Activated T-cell treated with anti-CD3 and anti-CD28 coated beads, Interleukin-2, amount 50 U/mL, for 4 hours (primary cell): ENCODE results near the gene ATXN2. TPM values are rescaled to one million over a fixed set of nuclear protein-coding genes. Genes with fewer than 3 reads are reported as not detected.
"Not testable (repeated sequence)": the region's sequence is repeated elsewhere in the genome, so short reads cannot be mapped to it uniquely, and the experiment has no call there.

Experiments
- ATAC-seq, 2 donors: fragments of 200-7000 bp; cut with Tn5 transposase; one replicate each; pipeline ENCODE4 v1.10.0; 2021
- DNase-seq: peaks from one replicate; pipeline ENCODE4 v3.0.0-alpha.2; 2020
- H3K27me3 Mint-ChIP-seq: one replicate; pipeline ENCODE4 v1.8.0; 2021; ENCODE audit warnings: low read depth, mixed read lengths
- H3K36me3 Mint-ChIP-seq: one replicate; pipeline ENCODE4 v1.8.0; 2022; ENCODE audit warnings: mixed read lengths; ENCODE audit not compliant: insufficient read depth
- H3K4me1 Mint-ChIP-seq: one replicate; pipeline ENCODE4 v1.8.0; 2021; ENCODE audit warnings: low read depth, mixed read lengths
- H3K4me3 Mint-ChIP-seq: one replicate; pipeline ENCODE4 v1.8.0; 2021; ENCODE audit warnings: mild to moderate bottlenecking, moderate library complexity, mixed read lengths
- H3K9me3 Mint-ChIP-seq: one replicate; pipeline ENCODE4 v1.8.0; 2021; ENCODE audit warnings: mixed read lengths
- total RNA-seq, 3 donors: library from RNA; stranded (reverse); gene quantifications; one replicate each; pipeline ENCODE4 v1.2.1, GENCODE V29; 2021

Gene ATXN2
- total RNA-seq, result 10 to 100 TPM; 32.3 to 34.8 (median 34.2) TPM

DNA sequence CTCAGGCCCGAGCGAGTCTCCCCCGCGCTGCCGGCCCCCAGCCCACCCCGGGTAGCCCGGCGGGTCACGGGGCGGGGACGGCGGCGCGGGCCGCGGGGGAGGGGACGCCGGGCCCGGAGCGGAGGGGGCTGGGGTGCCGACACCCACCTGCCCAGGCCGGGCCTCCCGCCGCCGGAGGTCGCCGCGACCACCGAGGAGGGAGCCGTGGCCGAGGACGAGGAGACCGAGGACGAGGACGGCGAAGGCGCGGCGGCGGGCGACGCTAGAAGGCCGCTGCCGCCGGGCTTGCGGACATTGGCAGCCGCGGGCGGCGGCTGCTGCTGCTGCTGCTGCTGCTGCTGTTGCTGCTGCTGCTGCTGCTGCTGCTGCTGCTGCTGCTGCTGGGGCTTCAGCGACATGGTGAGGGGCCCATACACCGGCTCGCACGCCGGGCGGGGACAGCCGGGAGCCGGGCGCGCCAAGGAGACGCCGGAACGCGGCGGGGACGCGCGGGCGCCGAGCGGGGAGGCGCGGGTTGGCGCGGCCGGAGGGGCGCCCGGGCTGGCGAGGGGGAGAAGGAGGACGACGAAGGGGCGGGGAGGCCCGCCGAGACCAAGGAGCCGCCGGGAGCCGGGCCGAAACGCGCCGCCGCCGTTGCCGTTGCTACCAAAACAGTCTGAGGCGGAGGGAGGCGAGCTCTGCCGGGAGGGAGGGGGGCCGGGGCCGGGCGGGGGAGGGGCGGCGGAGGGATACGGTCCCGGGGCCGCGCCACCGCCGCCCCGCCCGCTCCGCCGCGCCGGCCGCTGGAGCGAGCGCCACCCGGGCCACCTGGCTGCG lies at the start of gene ATXN2:
TSS of gene ATXN2 (minus strand) at position 679 of the 816 bp plus-strand sequence. CDS start at position 398, 281 bp downstream.
- Mint-ChIP-seq H3K4me3 (peak within 1 kb of the TSS; percentile 92), H3K27me3 (no peaks in the 10 kb centered on the region), H3K4me1 (peaks cover 34% of the 10 kb centered on the region), H3K36me3 (no peaks in the 10 kb centered on the region), H3K9me3 (no peaks in the 10 kb centered on the region)
- peak; percentile 60 for DNase-seq
- peak; percentile 69 to 70 for ATAC-seq

- ATAC-seq, result no peak
- Mint-ChIP-seq H3K27me3 (no peaks in the 10 kb centered on the region), H3K4me3 (no peak overlapping the region), H3K9me3 (no peaks in the 10 kb centered on the region), H3K36me3 (peaks cover 24% of the 10 kb centered on the region), H3K4me1 (no peaks in the 10 kb centered on the region)
- DNase-seq, result no peak
Measured at GRCh38 chr12:111645433-111645832, 46.3 kb upstream of the ATXN2 start.

- no peaks in the 10 kb centered on the region for H3K9me3 Mint-ChIP-seq
- peaks cover 15% of the 10 kb centered on the region for H3K36me3 Mint-ChIP-seq
- no peaks in the 10 kb centered on the region for H3K27me3 Mint-ChIP-seq
- DNase-seq (no peak), ATAC-seq (no peak)
- H3K4me1 Mint-ChIP-seq, result no peaks in the 10 kb centered on the region
- H3K4me3 Mint-ChIP-seq, result no peak overlapping the region
Measured at GRCh38 chr12:111643427-111643826, 44.3 kb upstream of the ATXN2 start.

- Mint-ChIP-seq H3K27me3 (no peaks in the 10 kb centered on the region), H3K4me3 (no peak overlapping the region), H3K36me3 (peaks cover 15% of the 10 kb centered on the region), H3K9me3 (no peaks in the 10 kb centered on the region), H3K4me1 (no peaks in the 10 kb centered on the region)
- ATAC-seq (no peak), DNase-seq (no peak)
Measured at GRCh38 chr12:111642681-111643426, 43.7 kb upstream of the ATXN2 start.

DNA sequence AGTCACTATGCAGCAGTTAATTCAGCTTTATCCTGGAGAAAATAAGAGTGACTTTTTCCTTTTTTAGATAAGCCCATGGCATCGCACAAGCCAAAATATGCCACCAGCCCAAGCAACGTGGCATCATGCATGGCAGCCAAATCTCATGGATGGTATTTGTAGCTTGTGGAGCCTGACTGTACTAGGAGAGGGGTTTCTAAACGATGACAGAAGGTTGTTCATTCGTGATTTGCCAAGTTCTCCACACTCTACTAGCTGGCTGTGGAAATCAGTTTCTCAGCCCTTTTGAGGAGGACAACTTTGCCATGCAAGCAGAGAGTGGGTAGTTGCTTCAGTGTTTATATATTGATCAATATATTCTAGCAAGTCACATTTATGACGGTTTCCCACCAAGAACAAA lies 41.4 kb upstream of the ATXN2 start:
- no peaks in the 10 kb centered on the region for H3K9me3 Mint-ChIP-seq
- H3K4me1 Mint-ChIP-seq, result no peaks in the 10 kb centered on the region
- peaks cover 6% of the 10 kb centered on the region for H3K36me3 Mint-ChIP-seq
- no peak for DNase-seq
- no peaks in the 10 kb centered on the region for H3K27me3 Mint-ChIP-seq
- ATAC-seq, result no peak
- H3K4me3 Mint-ChIP-seq, result no peak overlapping the region

DNA sequence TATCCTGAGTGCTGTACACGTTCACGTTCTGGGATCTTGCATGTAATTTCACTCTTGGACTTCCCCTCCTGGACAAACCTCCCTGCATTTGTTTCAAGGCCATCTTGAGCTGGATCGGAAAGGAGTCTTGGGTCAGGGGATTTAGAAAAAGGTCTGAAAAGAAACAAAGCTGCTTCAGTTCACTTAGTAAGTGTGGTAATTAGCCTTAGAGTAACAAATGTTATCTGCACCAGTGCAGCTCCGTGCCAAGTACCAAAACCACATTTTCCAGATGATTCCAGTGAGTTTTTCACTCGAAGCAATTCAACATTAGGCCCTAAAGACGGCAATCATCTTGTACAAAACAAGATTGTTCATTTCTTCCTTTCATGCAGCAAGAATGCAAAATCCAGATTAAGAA lies 39.4 kb upstream of the ATXN2 start:
- Mint-ChIP-seq H3K27me3 (no peaks in the 10 kb centered on the region), H3K4me1 (no peaks in the 10 kb centered on the region), H3K4me3 (no peak overlapping the region), H3K36me3 (peaks cover 3% of the 10 kb centered on the region), H3K9me3 (no peaks in the 10 kb centered on the region)
- no peak for ATAC-seq
- DNase-seq, result no peak

DNA sequence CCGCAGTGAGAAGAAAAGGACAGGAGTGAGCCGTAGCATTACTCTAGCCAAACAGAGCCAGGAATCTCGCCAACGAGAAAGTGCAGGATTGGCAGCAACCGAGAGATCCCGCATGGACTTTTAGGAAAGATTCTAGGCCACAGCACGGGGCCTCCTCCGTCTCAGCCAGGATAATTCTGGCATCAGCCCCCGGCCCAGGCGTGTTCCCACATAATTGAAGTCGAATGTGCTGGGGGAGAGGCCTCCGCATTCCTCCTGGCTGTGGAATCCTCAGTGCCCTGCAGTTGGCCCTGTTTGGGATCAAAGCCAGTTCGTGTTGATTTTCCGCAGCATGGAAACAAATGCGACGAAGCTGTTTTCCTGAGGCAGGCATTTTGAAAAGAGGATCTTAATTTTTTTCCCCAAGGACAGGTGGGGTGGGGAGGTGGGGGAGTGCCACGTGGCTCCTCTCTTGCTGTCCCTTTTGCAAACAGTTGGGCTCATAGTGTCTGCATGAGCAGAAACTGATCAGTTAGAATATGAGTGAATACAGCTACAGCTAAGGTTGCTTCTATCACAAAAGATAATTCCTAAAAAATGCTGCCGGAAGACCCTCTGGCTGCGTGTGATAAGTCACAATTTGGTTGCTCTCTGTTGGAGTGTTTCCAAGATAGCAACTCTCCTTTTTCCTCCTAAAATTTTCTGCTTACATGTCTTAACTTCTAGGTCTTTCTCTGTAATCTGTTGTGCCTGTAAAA lies 37.3 kb upstream of the ATXN2 start:
- ATAC-seq (no peak), DNase-seq (no peak)
- Mint-ChIP-seq H3K4me3 (no peak overlapping the region), H3K36me3 (peaks cover 1% of the 10 kb centered on the region), H3K27me3 (no peaks in the 10 kb centered on the region), H3K4me1 (no peaks in the 10 kb centered on the region), H3K9me3 (no peaks in the 10 kb centered on the region)

DNA sequence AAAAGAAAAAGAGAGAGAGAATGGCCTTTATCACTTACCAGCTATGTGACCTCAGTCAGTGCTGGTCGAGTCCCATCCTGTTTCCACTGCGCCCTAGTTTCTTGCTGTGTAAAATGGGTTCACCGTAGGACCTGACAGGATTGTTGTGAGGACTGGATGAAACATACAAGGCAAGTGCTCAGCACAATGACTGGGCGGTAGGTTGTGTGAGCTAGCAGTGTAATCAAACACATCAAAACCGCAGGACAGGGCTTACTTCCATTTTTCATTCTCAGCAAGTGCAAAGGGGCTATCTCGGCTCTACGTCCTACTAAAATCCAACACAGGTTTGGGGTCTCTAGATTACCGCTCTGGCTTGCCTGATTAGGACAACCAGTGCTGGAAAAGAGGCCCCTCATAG lies 36.4 kb upstream of the ATXN2 start:
- Mint-ChIP-seq H3K9me3 (no peaks in the 10 kb centered on the region), H3K36me3 (peaks cover 1% of the 10 kb centered on the region), H3K4me3 (no peak overlapping the region), H3K4me1 (no peaks in the 10 kb centered on the region), H3K27me3 (no peaks in the 10 kb centered on the region)
- ATAC-seq (no peak), DNase-seq (no peak)

- Mint-ChIP-seq H3K9me3 (no peaks in the 10 kb centered on the region), H3K4me1 (no peaks in the 10 kb centered on the region), H3K36me3 (no peaks in the 10 kb centered on the region), H3K4me3 (no peak overlapping the region), H3K27me3 (no peaks in the 10 kb centered on the region)
- no peak for DNase-seq
- no peak for ATAC-seq
Measured at GRCh38 chr12:111628505-111629260, 29.6 kb upstream of the ATXN2 start.

DNA sequence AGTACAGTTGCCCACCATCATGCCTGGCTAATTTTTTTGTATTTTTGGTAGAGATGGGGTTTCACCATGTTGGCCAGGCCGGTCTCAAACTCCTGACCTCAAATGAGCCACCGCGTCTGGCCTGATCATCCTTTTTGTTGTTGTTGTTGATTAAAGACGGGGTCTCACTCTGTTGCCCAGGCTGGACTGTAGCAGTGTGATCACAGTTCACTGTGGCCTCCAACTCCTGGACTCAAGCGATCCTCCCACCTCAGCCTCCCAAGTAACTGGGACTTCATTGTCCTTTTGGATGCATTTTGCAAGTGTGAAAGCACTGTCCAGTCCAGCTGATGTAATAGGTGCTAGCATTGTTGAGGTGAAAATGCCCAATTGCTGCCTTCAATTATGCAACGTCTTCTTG lies 27.1 kb upstream of the ATXN2 start:
- H3K9me3 Mint-ChIP-seq, result no peaks in the 10 kb centered on the region
- no peaks in the 10 kb centered on the region for H3K4me1 Mint-ChIP-seq
- ATAC-seq (no peak), DNase-seq (no peak)
- H3K4me3 Mint-ChIP-seq, result no peak overlapping the region
- H3K27me3 Mint-ChIP-seq, result no peaks in the 10 kb centered on the region
- no peaks in the 10 kb centered on the region for H3K36me3 Mint-ChIP-seq

DNA sequence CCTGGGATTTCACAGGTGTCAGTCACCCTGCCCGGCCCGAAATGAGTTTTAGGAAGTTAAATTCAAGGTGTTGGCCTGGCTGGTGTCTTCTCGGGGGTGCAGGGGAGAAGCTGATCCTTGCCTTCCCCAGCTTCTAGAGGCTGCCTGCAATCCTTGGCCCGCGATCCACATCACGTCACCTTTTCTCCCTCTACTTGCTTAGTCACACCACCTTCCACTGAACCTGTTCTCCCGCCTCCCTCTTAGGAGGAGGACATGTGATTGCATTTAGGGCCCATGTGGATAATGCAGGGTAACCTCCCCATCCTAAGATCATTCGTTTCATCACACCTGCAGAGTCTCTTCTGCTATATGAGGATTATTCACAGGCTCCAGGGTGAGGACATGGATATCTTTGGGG lies 25.4 kb upstream of the ATXN2 start:
- no peak for DNase-seq

DNA sequence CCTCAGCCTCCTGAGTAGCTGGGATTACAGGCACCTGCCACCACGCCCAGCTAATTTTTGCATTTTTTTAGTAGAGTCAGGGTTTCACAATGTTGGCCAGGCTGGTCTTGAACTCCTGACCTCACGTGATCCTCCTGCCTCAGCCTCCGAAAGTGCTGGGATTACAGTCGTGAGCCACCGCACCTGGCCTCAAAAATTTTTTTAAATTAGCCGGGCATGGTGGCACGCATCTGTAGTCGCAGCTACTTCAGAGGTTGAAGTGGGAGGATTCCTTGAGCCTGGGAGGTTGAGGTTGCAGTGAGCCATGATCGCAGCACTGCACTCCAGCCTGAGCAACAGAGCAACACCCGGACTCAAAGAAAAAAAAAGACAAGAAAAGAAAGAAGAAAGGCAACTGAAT lies 18.7 kb upstream of the ATXN2 start:
- H3K4me1 Mint-ChIP-seq, H3K9me3 Mint-ChIP-seq, H3K27me3 Mint-ChIP-seq, ATAC-seq, H3K4me3 Mint-ChIP-seq, H3K36me3 Mint-ChIP-seq, DNase-seq: not testable (repeated sequence)

More for the DNA sequence above, 25.4 kb upstream of the ATXN2 start:
- Mint-ChIP-seq H3K36me3 (no peaks in the 10 kb centered on the region), H3K4me3 (no peak overlapping the region), H3K9me3 (no peaks in the 10 kb centered on the region), H3K4me1 (no peaks in the 10 kb centered on the region), H3K27me3 (no peaks in the 10 kb centered on the region)
- ATAC-seq, result no peak

- Mint-ChIP-seq H3K4me3 (no peak overlapping the region), H3K27me3 (no peaks in the 10 kb centered on the region), H3K36me3 (no peaks in the 10 kb centered on the region), H3K9me3 (no peaks in the 10 kb centered on the region), H3K4me1 (no peaks in the 10 kb centered on the region)
- DNase-seq, result no peak
- no peak for ATAC-seq
Measured at GRCh38 chr12:111616177-111616623, 17.1 kb upstream of the ATXN2 start.

DNA sequence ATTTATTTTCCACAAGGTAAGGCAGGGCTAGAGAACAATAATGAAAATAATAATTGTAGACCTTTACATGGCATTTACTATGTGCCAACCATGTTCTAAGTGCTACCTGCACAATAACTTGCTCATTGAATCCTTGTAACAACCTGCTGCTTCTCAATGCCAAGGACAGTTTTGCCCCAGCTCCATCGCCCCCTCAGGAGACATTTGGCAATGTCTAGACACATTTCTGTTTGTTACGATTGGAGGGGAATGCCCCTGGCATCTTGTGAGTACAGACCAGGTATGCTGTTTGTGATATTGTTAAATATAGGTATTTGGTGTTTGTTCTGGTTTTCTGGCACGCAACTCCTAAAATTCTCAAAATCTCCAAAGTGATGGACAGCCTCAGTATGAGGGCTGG lies 8.1 kb upstream of the ATXN2 start:
- Mint-ChIP-seq H3K9me3 (no peaks in the 10 kb centered on the region), H3K4me3 (no peak overlapping the region), H3K4me1 (no peaks in the 10 kb centered on the region), H3K27me3 (no peaks in the 10 kb centered on the region), H3K36me3 (no peaks in the 10 kb centered on the region)
- ATAC-seq (no peak), DNase-seq (no peak)
